GM12873 (cell line): ENCODE results near the gene CHRNA7.

Experiments
- TF ChIP-seq, protein P1 (sequence below): IDR thresholded peaks from 2 replicates; pipeline ENCODE4 v1.5.1; 2012; ENCODE audit warnings: low read depth, mild to moderate bottlenecking, moderate library complexity, low read length, control low read depth; ENCODE audit not compliant: insufficient read depth; ENCODE audit errors: missing control alignments

Gene CHRNA7

DNA sequence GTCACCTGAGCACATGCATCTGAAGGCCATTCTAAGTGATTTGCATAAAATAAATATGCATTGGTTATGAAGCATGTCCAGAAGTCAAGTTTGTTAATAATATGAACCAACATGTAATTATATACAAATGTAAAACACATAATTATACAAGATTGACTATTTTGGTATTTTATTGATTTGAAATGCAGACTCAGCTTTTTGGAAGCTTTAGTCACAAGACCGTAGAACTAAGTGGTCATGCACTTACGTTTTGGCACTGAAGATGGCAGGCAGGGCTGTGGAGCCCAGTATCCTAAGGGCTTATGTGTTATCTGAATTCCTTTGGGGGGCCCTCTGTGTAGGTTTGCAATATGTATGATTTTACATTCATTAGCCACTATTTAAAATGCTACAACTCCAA is 5.0 kb downstream of the CHRNA7 start:
- TF ChIP-seq, protein P1, sequence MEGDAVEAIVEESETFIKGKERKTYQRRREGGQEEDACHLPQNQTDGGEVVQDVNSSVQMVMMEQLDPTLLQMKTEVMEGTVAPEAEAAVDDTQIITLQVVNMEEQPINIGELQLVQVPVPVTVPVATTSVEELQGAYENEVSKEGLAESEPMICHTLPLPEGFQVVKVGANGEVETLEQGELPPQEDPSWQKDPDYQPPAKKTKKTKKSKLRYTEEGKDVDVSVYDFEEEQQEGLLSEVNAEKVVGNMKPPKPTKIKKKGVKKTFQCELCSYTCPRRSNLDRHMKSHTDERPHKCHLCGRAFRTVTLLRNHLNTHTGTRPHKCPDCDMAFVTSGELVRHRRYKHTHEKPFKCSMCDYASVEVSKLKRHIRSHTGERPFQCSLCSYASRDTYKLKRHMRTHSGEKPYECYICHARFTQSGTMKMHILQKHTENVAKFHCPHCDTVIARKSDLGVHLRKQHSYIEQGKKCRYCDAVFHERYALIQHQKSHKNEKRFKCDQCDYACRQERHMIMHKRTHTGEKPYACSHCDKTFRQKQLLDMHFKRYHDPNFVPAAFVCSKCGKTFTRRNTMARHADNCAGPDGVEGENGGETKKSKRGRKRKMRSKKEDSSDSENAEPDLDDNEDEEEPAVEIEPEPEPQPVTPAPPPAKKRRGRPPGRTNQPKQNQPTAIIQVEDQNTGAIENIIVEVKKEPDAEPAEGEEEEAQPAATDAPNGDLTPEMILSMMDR = no peak

DNA sequence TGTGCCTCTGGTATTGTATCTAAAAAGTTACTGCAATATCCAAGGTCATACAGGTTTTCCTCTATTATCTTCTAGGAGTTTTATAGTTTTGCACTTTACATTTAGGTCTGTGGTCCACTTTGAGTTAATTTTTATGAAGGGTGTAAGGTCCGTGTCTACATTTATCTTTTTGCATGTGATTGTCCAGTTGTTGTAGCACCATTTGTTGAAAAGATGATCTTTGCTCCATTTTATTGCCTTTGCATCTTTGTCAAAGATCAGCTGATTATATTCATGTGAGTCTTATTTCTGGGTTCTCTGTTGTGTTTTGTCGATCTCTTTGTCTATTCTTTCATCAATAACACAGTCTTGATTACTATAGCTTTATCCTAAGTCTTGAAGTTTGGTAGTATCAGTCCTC is 6.7 kb downstream of the CHRNA7 start:
- TF ChIP-seq, protein P1 = no peak

DNA sequence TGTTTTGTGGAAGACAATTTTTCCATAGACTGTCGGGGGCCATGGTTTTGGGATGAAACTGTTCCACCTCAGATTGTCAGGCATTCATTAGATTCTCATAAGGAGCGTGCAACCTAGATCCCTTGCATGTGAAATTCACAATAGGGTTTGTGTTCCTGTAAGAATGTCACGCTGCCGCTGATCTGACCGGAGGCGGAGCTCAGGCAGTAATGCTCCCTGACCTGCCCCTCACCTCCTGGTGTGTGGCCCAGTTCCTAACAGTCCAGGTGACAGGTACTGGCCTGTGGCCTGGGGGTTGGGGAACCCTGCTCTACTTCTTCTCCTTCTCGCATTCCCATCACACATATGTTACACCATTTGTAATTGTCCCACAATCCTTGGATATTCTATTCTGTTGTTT is 11.0 kb downstream of the CHRNA7 start:
- TF ChIP-seq, protein P1 = no peak

DNA sequence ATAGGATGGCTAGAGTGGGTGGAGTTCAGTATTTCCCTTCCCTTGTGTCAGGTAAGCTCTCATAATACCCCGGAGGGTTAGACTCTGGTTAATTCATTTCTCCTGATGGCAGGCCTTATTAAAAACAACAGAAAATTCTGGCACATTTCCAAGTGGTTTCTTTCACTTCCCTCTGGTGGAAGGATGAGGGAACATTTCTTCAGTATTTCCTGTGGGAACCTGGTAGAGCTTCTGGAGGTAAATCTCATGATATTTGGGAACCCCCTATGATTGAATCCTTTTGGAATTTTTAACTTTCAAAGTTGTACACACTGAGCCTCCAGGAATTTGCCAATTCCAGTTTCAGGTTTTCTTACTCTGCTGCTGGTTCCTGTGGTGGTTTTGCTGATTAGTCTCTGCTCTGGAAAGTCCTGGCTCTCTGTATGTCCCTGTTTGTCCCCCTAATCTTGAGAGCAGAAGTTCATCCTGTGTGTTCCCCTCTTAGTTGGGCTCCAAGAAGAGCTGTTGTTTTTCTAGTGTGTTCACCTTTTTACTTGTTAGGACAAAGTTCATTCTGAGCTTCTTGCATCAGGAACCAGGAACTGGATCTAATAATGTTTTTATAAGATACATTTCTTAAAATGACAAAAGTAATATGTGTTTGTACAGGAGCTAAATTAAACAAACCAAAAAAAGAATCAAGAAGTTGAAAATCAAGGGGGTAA is 12.1 kb downstream of the CHRNA7 start:
- TF ChIP-seq, protein P1 = no peak

DNA sequence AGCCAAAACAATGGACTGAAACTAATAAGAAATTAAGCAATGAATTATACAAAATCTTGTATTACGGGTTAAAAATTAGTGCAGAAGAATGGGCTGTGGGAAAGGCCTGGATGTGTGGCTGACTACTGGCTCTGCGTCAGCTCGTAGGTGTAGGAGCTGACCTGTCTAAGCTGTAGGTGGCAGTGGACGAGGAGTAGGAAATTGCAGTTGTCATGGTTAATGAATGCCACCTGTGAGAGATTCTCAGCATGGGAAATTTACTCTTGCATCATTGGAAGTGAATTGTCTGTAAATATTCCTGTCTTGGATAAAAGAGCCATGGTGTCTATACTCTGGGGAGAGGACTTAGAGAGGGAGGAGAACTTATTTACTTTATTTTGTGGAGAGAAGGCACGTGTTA is 23.4 kb downstream of the CHRNA7 start:
- TF ChIP-seq, protein P1 = no peak

DNA sequence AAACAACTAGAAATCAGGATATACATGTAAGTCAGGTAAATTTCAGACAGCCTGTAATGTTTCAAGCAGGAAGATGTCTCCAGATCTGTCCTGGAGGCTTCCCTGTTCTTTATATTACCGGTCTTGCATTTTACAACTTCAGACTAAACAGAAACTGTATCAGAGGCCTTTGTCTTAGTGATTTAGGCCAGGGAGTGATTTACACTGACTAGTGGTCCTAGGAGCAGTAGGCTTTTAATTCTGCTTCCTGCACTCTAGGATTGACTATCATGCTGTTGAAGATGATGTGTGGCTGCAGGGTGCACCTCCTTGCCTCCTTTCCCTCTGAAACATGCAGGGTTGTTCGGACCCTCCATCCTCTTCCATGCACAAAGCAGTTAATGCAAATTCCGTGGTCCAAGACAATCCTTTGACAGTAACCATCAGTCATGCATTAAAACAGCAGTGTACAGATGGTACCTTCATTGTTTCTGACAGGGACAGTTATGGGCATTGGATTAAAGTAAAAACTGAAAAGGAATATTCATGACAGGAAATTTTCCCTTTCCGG is 27.6 kb downstream of the CHRNA7 start:
- TF ChIP-seq, protein P1 = no peak

DNA sequence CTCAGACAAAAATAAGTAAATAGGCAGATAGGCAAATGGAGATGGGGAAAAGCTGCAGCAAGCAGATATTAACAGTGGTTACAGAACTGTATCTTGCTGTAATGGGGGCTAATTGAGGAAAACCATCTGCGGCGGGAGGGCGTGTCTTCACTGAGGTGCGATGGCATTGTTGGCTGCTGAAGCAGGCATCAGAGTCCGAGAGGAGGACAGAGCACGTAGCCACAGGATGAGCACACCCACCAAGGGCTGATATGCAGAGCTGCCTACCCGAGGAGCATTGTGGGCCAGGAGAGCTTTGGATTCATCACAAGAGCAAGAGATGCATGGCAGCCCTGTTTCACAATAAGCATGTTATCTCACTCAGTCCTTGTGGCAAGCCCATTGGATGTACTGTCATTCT is 30.4 kb downstream of the CHRNA7 start:
- TF ChIP-seq, protein P1 = no peak

DNA sequence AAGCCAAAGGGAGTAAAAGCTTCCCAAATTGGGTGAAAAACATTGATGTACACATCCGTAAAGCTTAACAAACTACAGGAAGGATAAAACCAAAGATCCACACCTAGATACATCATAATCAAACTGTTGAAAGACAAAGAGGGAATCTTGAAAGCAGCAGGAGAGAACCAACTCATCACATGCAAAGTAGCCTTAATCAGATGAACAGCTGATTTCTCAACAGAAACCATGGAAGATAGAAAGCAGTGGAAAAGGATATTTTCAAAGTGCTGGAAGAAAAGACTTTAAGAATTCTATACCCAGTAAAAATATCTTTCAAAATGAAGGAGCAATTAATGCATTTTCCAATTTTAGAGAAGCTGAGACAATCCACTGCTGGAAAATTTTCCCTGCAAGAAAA is 36.8 kb downstream of the CHRNA7 start:
- TF ChIP-seq, protein P1 = no peak
